Measurements from ENCODE around the gene OR2W3. TPM values are rescaled to one million over a fixed set of nuclear protein-coding genes. Genes with fewer than 3 reads are reported as not detected.

Gene OR2W3
- 0.15 TPM in 1 of 2 replicates, not detected in the other for total RNA-seq

DNA sequence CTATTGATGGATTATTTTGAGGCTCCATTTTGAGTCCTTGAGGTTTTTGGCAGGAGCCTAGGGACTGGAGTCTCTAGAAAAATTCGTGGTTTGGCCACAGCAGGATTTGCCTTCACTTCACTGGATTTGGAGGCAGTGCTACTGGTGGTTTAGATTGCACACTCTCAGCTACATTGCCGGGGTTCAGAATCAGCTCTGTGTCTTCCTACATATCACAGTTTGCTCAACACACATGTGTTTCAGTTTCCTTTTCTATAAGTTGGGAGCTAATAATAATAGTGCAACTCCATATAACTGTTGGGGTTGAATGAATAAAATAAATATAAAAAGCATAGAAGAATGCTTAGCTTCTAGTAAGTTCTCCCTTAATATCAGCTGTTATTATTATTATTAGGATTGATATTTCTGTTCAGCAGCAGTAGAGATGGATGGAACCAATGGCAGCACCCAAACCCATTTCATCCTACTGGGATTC lies at the start of gene OR2W3:
Gene OR2W3, plus strand, starts transcription at position 425 of the 475 bp plus-strand sequence. Its CDS starts 0 bp downstream, at position 425.
- no peak for DNase-seq (ENCODE audit: low read depth)

DNA sequence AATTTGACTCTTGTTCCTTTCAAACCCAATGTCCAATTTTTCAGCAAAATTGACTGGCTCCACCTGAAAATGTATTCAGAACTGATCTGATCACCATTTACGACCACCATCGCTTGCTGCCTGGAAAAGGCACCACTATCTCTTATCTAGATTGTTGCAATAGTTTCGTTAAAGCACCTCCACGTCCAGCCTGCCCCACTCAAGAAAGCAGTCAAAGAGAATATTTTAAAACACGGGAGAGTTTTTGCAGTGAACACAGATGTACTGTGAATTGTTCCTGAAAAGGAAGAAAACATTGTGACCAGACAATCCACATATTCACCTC lies 49.7 kb upstream of the OR2W3 start:
- no peak for DNase-seq (ENCODE audit: low read depth)

DNA sequence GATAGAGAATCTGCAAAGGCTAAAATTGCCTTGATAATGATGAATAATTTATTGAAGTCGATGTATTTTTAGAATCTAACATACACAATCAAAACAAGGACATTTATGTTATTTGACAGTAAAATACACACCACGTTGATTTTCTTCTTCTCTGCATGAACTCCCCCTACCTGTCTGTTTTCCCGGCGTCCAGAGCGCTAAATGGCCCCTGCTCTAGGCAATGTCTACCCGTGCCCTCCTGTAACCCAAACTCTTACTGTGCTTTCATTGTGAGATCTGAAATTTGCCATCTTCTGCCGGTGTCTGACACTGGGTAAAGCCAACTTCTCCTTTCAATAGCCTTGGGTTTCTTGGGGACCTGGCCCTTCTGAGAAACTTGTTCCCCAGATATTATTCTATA lies 47.0 kb upstream of the OR2W3 start:
- DNase-seq (ENCODE audit: low read depth), result no peak

DNA sequence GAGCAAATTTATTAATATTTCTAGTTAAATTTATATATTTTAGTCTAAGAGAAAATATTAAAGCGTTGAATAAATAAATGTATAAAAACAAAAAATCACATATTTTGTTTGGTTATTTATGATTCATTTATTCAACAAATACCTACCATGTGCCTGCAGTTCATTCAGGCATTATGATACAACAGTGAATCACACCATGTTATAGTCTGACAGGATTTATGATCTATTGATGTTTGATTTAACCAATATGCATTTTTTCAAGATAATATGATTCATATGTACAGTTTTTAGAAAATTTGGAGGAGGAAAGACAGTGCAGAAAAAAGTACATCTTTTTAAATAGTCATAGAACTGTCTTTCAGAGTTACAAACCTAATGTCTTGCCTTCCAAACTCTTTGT lies 45.8 kb upstream of the OR2W3 start:
- DNase-seq (ENCODE audit: low read depth), result no peak

DNA sequence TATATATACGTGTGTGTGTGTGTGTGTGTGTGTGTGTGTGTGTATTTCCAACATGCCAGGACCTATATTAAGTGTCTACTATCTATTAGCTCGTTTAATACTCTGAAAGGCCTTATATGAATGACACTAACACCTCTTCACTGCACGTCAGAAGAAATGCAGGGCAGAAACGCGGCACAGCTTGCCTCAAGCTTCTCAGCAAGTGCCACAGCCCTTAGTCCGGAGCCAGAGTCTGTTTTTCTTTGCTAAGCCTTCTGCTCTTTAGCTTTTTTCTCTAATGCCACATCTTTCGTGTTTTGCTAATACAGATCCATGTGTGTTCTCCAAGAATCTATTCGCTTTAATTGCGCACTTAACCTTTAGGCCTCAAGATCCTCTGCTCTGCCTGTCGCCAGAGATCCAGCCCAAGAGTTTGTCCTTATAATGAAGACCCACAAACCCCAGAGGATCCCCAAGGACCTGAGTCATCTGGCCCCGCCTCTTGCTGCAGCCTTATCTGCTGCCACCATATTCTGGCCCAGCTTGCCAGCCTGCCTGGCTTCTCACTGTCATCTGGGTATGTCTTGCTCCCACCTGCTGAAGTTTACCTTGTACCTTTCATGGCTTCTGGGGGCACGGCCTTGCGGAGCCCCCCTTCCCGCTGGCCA lies 40.4 kb upstream of the OR2W3 start:
- no peak for DNase-seq (ENCODE audit: low read depth)

DNA sequence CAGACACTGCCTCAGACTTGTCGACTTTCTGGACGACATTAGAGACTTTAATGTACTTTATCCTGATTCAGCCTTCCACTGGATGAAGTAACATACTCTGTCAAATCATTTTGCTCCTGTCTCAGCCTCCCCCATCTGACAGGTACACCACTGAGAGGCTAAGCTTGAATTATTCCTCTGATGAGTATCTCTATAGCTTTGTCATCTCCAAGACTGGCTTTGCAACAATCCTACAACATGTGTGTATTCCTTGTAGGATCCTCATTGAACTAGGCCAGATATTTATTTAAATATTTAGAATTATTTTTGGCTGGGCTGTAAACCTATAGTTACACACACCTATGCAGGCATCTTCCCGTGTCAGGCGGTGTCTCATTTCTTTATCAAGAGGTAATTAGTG lies 39.5 kb upstream of the OR2W3 start:
- DNase-seq (ENCODE audit: low read depth), result no peak

DNA sequence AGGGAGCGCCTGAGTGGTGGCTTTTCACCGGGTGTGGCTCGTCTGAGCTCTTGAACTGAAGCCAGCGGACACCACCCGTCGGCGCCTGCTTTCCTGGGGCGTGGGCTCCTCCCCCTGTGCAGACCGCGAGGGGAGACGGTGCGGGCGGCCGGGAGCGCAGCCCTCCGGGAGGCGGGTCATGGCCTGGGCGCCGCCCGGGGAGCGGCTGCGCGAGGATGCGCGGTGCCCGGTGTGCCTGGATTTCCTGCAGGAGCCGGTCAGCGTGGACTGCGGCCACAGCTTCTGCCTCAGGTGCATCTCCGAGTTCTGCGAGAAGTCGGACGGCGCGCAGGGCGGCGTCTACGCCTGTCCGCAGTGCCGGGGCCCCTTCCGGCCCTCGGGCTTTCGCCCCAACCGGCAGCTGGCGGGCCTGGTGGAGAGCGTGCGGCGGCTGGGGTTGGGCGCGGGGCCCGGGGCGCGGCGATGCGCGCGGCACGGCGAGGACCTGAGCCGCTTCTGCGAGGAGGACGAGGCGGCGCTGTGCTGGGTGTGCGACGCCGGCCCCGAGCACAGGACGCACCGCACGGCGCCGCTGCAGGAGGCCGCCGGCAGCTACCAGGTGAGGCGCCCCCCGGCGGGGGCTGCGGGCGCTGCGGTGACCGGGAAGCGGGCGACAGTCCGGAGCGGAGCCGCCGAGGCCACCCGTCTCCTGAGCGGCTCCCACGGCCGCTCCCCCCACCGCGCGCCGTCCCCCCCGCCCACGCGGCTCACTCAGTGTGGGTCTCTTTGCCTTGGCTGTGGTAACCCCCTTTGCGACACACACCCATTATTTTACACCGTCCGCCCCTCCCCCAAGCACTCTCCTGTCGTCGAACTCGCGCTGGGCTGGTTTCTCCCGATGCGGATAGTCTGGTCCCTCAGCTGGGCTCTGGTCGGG lies 38.1 kb upstream of the OR2W3 start, which contains the start of gene TRIM58:
Gene TRIM58, plus strand, starts transcription at position 119 of the 916 bp plus-strand sequence. Its CDS starts 60 bp downstream, at position 179.
- DNase-seq (ENCODE audit: low read depth), result no peak

DNA sequence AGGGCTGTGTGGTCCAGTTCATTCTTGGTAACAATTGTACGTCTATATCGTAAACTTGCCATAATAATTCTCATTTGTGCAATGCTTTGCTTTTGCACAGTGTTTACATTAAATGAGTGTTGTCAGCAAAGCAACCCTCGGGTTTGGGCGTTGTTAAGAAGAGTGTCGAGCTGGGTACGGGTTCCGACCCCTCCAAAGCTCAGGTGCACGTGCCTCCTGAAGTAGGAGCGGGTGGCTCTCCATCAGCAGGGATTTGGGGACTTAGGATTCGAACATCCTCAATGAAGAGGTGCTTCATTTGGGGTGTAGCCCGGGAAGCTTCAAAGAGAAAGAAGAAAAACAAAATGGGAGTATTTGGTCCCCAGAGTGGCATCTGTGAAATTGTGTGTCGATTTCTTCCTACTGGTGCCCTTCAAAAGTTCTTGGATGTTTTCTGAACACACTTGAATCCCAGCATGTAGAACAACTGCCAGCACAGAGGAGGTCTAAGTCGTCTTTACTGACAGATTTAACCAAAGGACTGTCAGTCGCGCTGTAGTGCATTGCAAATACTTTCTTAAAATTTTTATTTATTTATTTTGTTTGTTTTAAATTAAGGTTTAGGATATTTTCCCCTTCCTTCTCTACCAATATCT lies 37.3 kb upstream of the OR2W3 start:
- DNase-seq (ENCODE audit: low read depth), result no peak

DNA sequence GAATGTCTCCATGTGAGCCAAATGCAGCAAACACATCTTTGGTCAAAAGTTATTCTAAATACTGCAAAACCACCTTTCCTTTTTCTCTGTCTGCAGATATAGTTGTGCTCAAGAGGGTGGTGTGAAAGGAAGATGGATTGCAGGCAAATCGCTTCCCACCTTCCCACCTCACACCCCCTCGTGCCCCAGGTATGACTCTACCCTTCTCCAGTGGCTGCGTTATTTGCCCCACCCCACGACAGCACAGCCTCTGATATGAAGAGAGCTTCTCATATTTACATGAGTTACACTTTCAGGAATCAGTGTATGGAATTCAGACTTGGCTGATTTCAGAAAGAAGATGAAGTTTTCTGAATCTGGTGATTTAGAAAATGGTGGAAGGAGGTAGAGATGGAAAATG lies 32.6 kb upstream of the OR2W3 start:
- no peak for DNase-seq (ENCODE audit: low read depth)

DNA sequence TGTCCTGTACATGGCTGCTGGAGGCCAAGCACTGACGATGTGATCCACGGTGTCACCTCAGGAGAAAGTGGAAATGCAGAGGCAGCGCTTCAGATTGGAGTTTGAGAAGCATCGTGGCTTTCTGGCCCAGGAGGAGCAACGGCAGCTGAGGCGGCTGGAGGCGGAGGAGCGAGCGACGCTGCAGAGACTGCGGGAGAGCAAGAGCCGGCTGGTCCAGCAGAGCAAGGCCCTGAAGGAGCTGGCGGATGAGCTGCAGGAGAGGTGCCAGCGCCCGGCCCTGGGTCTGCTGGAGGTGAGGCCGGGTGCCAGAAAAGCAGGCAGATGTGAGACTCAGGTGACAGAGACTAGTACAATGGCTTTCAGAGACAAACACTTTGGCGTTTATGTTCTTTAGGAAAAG lies 30.7 kb upstream of the OR2W3 start:
- no peak for DNase-seq (ENCODE audit: low read depth)

DNA sequence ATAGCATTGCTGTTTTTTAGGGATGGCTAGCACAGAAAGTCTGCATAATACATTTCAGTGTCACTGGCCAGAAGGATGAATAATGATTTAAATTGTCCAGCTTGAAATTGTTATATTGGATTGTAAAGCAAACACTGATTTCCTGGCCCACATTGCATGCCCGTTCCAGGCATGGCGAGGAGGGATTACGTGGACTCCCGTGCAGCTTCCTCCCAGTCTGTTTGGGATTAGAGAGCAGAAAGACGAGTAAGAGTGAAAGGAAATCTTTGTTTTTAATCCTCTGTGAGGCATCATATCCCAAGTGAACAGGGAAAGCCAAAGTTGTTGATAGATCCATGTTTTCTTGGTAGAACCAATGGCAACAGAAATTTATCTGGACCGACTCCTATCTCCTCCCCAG lies 30.0 kb upstream of the OR2W3 start:
- no peak for DNase-seq (ENCODE audit: low read depth)

DNA sequence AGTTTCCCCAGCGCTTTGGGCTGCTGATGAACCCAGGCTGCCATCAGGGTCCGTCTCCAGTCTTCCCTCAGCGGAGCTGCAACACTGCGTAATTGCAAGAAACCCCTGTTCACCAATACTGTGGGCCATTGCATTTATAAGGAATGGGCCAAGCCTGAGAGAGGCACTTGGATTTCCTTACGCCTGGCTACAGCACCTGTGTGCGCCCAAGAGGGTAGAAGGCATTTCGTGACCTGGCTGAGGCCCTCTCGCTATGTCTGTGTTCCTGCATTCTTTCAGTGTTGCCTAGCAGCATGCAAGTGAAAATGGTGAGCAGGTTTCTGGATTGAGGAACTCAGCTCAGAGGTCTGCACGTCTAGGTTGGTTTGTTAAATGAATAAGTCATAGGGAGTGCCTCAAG lies 12.0 kb upstream of the OR2W3 start:
- no peak for DNase-seq (ENCODE audit: low read depth)

DNA sequence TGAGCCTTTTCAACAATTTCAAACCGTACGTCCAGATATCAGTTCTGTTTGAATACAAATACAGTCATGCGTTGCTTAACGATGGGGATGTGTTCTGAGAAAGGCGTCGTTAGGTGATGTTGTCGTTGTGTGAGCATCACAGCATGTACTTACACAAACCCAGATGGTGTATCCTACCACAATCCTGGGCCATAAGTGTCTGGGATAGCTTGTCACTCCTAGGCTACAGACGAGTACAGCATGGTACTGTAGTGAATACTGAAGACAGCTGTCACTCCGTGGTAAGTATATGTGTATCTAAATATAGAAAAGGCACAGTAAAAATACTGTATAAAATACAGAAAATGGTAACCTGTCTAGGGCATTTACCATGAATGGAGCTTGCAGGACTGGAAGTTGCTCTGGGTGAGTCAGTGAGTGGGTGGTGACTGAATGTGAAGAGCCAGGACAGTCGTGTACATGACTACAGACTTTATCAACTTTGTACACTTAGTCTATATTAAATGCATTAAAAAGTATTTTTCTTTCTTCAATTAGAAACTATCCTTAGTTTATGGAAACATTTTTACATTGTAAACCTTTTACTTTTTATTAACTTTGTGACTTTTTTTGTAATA lies 10.5 kb upstream of the OR2W3 start:
- DNase-seq (ENCODE audit: low read depth), result no peak

DNA sequence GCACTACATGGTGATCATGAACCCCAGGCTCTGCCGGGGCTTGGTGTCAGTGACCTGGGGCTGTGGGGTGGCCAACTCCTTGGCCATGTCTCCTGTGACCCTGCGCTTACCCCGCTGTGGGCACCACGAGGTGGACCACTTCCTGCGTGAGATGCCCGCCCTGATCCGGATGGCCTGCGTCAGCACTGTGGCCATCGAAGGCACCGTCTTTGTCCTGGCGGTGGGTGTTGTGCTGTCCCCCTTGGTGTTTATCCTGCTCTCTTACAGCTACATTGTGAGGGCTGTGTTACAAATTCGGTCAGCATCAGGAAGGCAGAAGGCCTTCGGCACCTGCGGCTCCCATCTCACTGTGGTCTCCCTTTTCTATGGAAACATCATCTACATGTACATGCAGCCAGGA lies 589 bp downstream of the OR2W3 start:
- no peak for DNase-seq (ENCODE audit: low read depth)

DNA sequence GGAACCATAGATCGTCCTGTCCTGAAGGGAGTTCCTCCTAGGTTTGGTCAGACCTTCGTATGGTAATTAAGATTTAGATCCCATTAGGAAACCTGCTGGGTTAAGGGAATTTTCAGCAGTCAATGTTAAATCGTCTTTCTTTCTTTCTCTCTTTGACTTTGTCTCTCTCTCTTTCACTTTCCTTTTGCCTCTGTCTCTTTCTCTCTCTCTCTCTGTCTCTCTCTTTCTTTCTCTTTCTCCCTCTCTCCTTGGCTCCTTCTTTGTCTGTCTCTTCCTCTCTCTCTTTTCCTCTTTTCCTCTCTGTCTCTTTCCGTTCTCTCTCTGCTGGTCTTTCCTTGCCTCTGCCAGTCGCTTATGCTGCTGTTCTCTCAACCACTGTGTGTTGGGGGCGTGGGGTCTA lies 8.7 kb downstream of the OR2W3 start:
- DNase-seq (ENCODE audit: low read depth), result no peak

DNA sequence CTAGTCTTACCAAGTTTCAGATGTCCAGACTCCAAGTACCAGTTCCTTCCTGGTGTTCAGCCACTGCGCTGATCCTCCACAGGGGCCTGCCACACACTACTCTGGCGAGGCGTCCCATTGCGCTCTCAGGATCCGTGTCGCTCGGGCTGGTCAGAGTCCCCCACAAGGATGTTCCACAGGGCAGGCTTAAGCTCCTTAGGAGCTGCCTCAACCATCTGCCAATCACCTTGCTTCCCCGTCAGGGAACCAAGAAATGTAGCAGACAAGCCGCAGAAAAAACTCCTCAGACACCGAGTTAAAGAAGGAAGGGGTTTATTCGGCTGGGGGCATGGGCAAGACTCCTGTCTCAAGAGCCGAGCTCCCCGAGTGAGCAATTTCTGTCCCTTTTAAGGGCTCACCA lies 9.8 kb downstream of the OR2W3 start:
- no peak for DNase-seq (ENCODE audit: low read depth)

DNA sequence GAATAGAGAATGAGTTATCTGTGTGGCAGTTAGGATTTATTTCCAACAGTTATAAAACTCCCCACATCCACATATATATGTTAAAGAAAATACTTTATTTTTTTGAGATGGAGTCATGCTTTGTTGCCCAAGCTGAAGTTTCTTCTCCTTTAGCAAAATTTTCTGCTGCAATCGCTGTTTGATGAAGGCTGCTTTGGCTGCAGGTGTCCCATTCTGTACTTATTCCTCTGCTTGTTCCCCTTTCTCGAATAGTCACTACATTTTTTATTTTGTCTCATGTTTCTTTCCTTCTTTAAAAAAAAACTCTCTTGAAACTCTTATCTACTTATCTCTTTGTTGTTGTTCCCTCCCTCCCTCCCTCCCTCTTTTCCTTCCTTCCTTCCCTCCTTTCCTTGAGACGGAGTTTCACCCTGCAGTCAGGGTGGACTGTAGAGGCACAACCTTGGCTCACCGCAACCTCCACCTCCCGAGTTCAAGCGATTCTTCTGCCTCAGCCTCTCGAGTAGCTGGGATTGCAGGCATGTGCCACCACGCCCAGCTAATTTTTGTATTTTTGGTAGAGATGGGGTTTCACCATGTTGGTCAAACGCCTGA lies 10.6 kb downstream of the OR2W3 start:
- no peak for DNase-seq (ENCODE audit: low read depth)

DNA sequence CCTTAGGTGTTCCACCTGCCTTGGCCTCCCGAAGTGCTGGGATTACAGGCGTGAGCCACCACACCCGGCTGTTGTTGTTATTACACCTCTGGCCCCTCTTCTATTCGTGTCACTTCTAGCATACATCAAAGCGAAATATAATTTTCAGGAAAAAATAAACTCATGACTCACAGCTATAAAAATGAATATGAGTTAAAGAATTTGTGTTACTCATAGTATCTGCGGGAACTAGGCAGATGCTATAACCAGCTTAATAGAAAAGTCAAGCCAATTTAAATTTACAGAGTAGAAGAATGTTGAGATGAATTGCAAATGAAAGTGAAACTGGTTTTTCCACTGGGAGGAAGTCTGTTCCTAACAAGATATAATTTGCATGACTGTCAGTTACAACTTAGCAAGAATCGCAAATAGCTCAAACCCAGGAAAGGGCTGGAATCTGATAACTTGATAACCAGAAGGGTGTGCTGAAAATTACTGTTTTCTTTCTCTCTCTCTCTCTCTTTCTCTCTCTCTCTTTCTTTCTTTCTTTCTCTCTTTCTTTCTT lies 11.2 kb downstream of the OR2W3 start:
- no peak for DNase-seq (ENCODE audit: low read depth)

DNA sequence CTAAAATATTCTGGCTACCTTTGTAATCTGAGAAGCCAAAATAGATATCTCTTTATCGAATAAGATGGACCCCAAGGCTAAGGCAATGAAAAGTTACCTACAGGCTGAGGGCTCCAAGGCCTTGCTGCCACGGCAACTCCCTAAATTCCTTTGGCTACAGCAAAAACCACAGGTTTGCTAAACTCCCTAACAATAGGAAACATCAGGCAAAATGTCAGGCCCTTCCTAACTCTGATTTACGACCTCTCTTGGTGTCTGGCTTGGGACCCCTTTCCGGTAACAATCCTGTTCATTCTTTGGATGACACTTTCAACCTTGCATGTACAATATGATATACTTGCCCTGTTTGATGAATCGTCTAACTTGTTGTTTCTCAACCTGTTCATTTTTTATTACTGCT lies 13.4 kb downstream of the OR2W3 start:
- DNase-seq (ENCODE audit: low read depth), result no peak

DNA sequence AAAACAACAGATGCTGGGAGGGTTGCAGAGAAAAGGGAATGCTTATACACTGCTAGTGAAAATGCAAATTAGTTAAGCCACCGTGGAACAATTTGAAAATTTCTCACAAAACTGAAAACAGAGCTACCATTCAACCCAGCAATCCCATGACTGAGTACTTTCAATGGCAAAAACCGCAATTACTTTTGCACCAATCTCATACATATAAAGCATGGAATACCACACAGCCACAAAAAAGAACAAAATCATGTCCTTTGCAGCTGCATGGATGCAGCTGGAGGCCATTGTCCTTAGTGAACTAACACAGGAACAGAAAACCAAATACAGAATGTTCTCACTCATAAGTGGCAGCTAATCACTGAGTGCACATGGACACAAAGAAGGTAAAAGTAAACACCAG lies 18.4 kb downstream of the OR2W3 start:
- no peak for DNase-seq (ENCODE audit: low read depth)

DNA sequence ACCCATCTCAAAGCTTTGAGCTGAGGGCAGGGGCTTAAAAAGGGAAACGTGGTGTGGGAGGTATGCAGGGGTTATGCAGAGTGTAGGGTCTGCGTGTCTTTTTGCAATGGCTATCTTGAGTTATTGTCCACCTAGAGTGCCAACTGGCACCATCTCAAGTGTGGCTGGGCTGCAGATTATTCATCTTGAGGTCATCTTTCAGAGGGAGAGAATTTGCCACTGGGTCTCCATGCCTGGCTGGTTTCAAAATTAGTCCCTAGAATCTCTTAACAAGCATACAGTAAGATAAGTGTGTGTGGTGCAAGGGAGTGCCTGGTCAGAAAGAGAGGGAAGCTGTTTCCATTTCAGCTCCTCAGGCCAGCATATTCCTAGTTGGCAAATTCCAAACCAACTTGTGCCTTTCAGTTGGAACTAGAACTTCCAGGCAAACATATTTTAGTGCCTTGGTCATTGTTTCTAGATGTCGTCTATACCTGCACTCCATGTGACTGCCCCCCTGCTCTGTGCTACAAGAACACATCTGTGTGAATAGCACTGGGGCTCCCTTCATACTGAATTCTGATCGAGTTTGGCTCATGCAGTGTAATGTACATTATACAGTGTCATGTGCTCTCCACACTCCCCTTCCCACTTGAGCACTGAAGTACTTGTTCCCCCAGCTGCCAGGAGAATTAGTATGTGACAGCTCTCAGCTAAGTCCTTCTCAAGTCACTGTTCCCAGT lies 19.7 kb downstream of the OR2W3 start:
- no peak for DNase-seq (ENCODE audit: low read depth)
